A673 (cell line): ENCODE data around the gene LRRC2. TPM values are rescaled to one million over a fixed set of nuclear protein-coding genes. Genes with fewer than 3 reads are reported as not detected.

Experiments used
- BruUV-seq: library from RNA; stranded (reverse); fragments of 400-500 nt; replicated peaks from 2 replicates; lab custom pipeline; 2021; lab: Mats Ljungman, UMichigan
- CTCF ChIA-PET: fragments of 300-600 bp; sonication (Branson Sonifier 250); formaldehyde crosslinking; loops from one replicate; lab custom pipeline; 2022; ENCODE audit warnings: antibody characterized with exemption; lab: Charles Lee
- POLR2A ChIA-PET: fragments of 300-600 bp; sonication (Branson Sonifier 250); formaldehyde crosslinking; loops from one replicate; lab custom pipeline; 2022; ENCODE audit warnings: antibody characterized with exemption; ENCODE audit not compliant: low non-redundant PET; lab: Charles Lee
- DNase-seq: peaks from one replicate; pipeline ENCODE4 v3.0.0-alpha.2; 2015; ENCODE audit warnings: low spot score
- H3K27ac ChIP-seq: fragments of 200-600 bp; sonication (generic); 2 replicates; pipeline ENCODE4 v1.5.1; 2016; ENCODE audit warnings: mixed run types, low read depth, mild to moderate bottlenecking, mixed read lengths, antibody characterized with exemption, low read length; ENCODE audit not compliant: poor library complexity, severe bottlenecking
- H3K27me3 ChIP-seq: fragments of 200-600 bp; sonication (generic); replicated peaks from 2 replicates; pipeline ENCODE4 v1.6.1; 2017; ENCODE audit warnings: mixed run types, low read depth, mild to moderate bottlenecking, mixed read lengths, antibody characterized with exemption, low read length; ENCODE audit not compliant: insufficient read depth, poor library complexity
- H3K36me3 ChIP-seq: fragments of 200-600 bp; sonication (generic); 2 replicates; pipeline ENCODE4 v1.6.1; 2016; ENCODE audit warnings: mixed run types, mild to moderate bottlenecking, mixed read lengths, antibody characterized with exemption, low read length; ENCODE audit not compliant: insufficient read depth, poor library complexity, severe bottlenecking
- H3K4me1 ChIP-seq: fragments of 200-600 bp; sonication (generic); 2 replicates; pipeline ENCODE4 v1.6.1; 2017; ENCODE audit warnings: mixed run types, mild to moderate bottlenecking, mixed read lengths, antibody characterized with exemption, low read length; ENCODE audit not compliant: insufficient read depth, poor library complexity, severe bottlenecking
- H3K4me3 ChIP-seq: fragments of 200-600 bp; sonication (generic); 2 replicates; pipeline ENCODE4 v1.5.1; 2016; ENCODE audit warnings: low read depth, mixed run types, mild to moderate bottlenecking, mixed read lengths, low read length; ENCODE audit not compliant: poor library complexity, severe bottlenecking
- H3K9me3 ChIP-seq: fragments of 200-600 bp; sonication (generic); 2 replicates; pipeline ENCODE4 v1.6.1; 2016; ENCODE audit warnings: mixed run types, low read depth, mild to moderate bottlenecking, mixed read lengths, antibody characterized with exemption, low read length; ENCODE audit not compliant: poor library complexity, severe bottlenecking
- CTCF ChIP-seq: fragments of 300-800, 200-600 bp; sonication (generic); conservative IDR thresholded peaks from 2 replicates; pipeline ENCODE4 v1.5.1; 2017; ENCODE audit warnings: low read depth, mild to moderate bottlenecking, antibody characterized with exemption, low read length, moderate library complexity, mixed read lengths
- EZH2 ChIP-seq: fragments of 200-600 bp; sonication (generic); IDR thresholded peaks from 2 replicates; pipeline ENCODE4 v1.6.1; 2017; ENCODE audit warnings: borderline replicate concordance, low read depth, mild to moderate bottlenecking, mixed read lengths, antibody characterized with exemption, low read length; ENCODE audit not compliant: poor library complexity, severe bottlenecking
- intact Hi-C: fragments of 100-400 bp; cut with micrococcal nuclease; formaldehyde crosslinking; loops from one replicate; pipeline ENCODE4 v1.10.0; 2022; ENCODE audit not compliant: unreplicated experiment
- total RNA-seq: library from RNA; stranded (reverse); gene quantifications from 2 replicates; pipeline ENCODE4 v1.2.3, GENCODE V29; 2021

LRRC2 gene
- total RNA-seq, 1 experiment from 2014 or later, result 0.28 TPM

GRCh38 chr3:46571684-46572083, 5.6 kb upstream of the LRRC2 start:
- TF ChIP-seq EZH2, result no peak
- no peak for TF ChIP-seq CTCF
- Histone ChIP-seq H3K27me3 (no peaks in the 10 kb centered on the region), H3K9me3 (no peaks in the 10 kb centered on the region), H3K4me1 (no peaks in the 10 kb centered on the region), H3K4me3 (no peak overlapping the region), H3K27ac (no peak overlapping the region), H3K36me3 (no peaks in the 10 kb centered on the region)
- intact Hi-C loops, result no loop called here
- no TSS peak for BruUV-seq
- ChIA-PET CTCF (no interaction called here), POLR2A (no interaction called here)
- DNase-seq, result no peak

- TF ChIP-seq CTCF (no peak), EZH2 (no peak)
- Histone ChIP-seq H3K4me3 (peak overlapping the region; percentile 39), H3K36me3 (no peaks in the 10 kb centered on the region), H3K4me1 (no peaks in the 10 kb centered on the region), H3K27me3 (no peaks in the 10 kb centered on the region), H3K9me3 (no peaks in the 10 kb centered on the region), H3K27ac (no peak overlapping the region)
- POLR2A ChIA-PET, result no interaction called here
- CTCF ChIA-PET, result no interaction called here
- BruUV-seq, result no TSS peak
- DNase-seq, result no peak
- intact Hi-C loops, result no loop called here
These were observed 479 bp downstream of the LRRC2 start for GRCh38 chr3:46565607-46566039.

- Histone ChIP-seq H3K4me3 (no peak overlapping the region), H3K27ac (no peak overlapping the region)
- no TSS peak for BruUV-seq
These were observed 1.0 kb downstream of the LRRC2 start for GRCh38 chr3:46565077-46565476.

More at GRCh38 chr3:46565077-46565476, 1.0 kb downstream of the LRRC2 start:
- H3K36me3 ChIP-seq, result no peaks in the 10 kb centered on the region
- intact Hi-C loops, result no loop called here
- ChIA-PET POLR2A (no interaction called here), CTCF (no interaction called here)
- no peak for DNase-seq
- H3K27me3 ChIP-seq, result no peaks in the 10 kb centered on the region
- no peak for TF ChIP-seq CTCF
- TF ChIP-seq EZH2, result no peak
- H3K9me3 ChIP-seq, result no peaks in the 10 kb centered on the region
- no peaks in the 10 kb centered on the region for H3K4me1 ChIP-seq
